Keratinocyte (primary cell): ENCODE measurements around the gene NEUROD2. TPM values are rescaled to one million over a fixed set of nuclear protein-coding genes. Genes with fewer than 3 reads are reported as not detected.

Experiments used
- DNase-seq: peaks from one replicate; pipeline ENCODE4 v3.0.0-alpha.2; 2011; ENCODE audit warnings: low read depth, missing footprints, low spot score
- FAIRE-seq: peaks from 2 replicates; lab custom pipeline; 2011; peaks lifted over from hg19 to GRCh38; lab: Jason Lieb, UNC
- H2AFZ ChIP-seq: 2 replicates; pipeline ENCODE4 v1.6.0; 2012; ENCODE audit warnings: low read length, control low read depth, inconsistent platforms; ENCODE audit not compliant: control insufficient read depth
- H3K27ac ChIP-seq: 2 replicates; pipeline ENCODE4 v1.5.1; 2011; ENCODE audit warnings: low read length; ENCODE audit not compliant: control insufficient read depth, insufficient read depth
- H3K27me3 ChIP-seq: 3 replicates; pipeline ENCODE4 v1.6.0; 2011; ENCODE audit warnings: low read length; ENCODE audit not compliant: control insufficient read depth, insufficient read depth; ENCODE audit errors: extremely low read depth
- H3K36me3 ChIP-seq, 2 experiments: 2 replicates in 1 of 2; 3 replicates in 1 of 2; pipeline ENCODE4 v1.5.1; 2011; ENCODE audit warnings: low read length in 2 of 2, mild to moderate bottlenecking in 1 of 2; ENCODE audit not compliant: control insufficient read depth in 2 of 2, insufficient read depth in 2 of 2; ENCODE audit errors: extremely low read depth in 1 of 2
- H3K4me1 ChIP-seq: 3 replicates; pipeline ENCODE4 v1.5.1; 2011; ENCODE audit warnings: low read length; ENCODE audit not compliant: control insufficient read depth, insufficient read depth; ENCODE audit errors: extremely low read depth
- H3K4me2 ChIP-seq: 3 replicates; pipeline ENCODE4 v1.6.0; 2011; ENCODE audit warnings: low read depth, low read length; ENCODE audit not compliant: control insufficient read depth, insufficient read depth; ENCODE audit errors: extremely low read depth
- H3K4me3 ChIP-seq, 3 experiments: fragments of 200-600 bp in 1 of 3; sonication (generic) in 1 of 3; 2 replicates in 2 of 3; 3 replicates in 1 of 3; pipeline ENCODE4 v1.5.1; 2011 to 2016; ENCODE audit warnings: low read length in 3 of 3, mild to moderate bottlenecking in 3 of 3, control low read depth in 2 of 3, inconsistent platforms in 1 of 3, low read depth in 1 of 3, mixed read lengths in 1 of 3, mixed run types in 1 of 3, moderate library complexity in 1 of 3; ENCODE audit not compliant: control insufficient read depth in 2 of 3, insufficient read depth in 2 of 3; ENCODE audit errors: extremely low read depth in 1 of 3
- H3K79me2 ChIP-seq: 2 replicates; pipeline ENCODE4 v1.6.0; 2012; ENCODE audit warnings: low read length; ENCODE audit not compliant: control insufficient read depth, insufficient read depth
- H3K9ac ChIP-seq: 3 replicates; pipeline ENCODE4 v1.6.0; 2011; ENCODE audit warnings: low read length; ENCODE audit not compliant: control insufficient read depth, insufficient read depth; ENCODE audit errors: extremely low read depth
- H3K9me1 ChIP-seq: 3 replicates; pipeline ENCODE4 v1.6.0; 2011; ENCODE audit warnings: low read length; ENCODE audit not compliant: control insufficient read depth, insufficient read depth; ENCODE audit errors: extremely low read depth
- H3K9me3 ChIP-seq: 2 replicates; pipeline ENCODE4 v1.5.1; 2012; ENCODE audit warnings: low read depth, low read length; ENCODE audit not compliant: control insufficient read depth
- H4K20me1 ChIP-seq: 3 replicates; pipeline ENCODE4 v1.6.0; 2011; ENCODE audit warnings: low read length; ENCODE audit not compliant: control insufficient read depth, insufficient read depth; ENCODE audit errors: extremely low read depth
- CTCF ChIP-seq, 3 experiments: IDR thresholded peaks in 1 of 3; conservative IDR thresholded peaks in 1 of 3; optimal IDR thresholded peaks in 1 of 3; 2 replicates in 2 of 3; 3 replicates in 1 of 3; pipeline versions ENCODE3 to v1.5.1; 2011; ENCODE audit warnings: low read length in 3 of 3, mild to moderate bottlenecking in 3 of 3, moderate library complexity in 2 of 3, control low read depth in 1 of 3, inconsistent platforms in 1 of 3; ENCODE audit not compliant: insufficient read depth in 2 of 3; ENCODE audit errors: extremely low read depth in 1 of 3
- EZH2 ChIP-seq: IDR thresholded peaks from one replicate; pipeline ENCODE4 v1.6.1; 2012; ENCODE audit warnings: inconsistent platforms, mild to moderate bottlenecking, low read length, moderate library complexity
- dilution Hi-C: fragments of 300-500 bp; cut with MboI; formaldehyde crosslinking; loops from one replicate; pipeline ENCODE4 v1.7.0; 2020; ENCODE audit warnings: low sequenced_read_pairs; ENCODE audit not compliant: extremely low pct_ligation_motif_present
- polyA plus RNA-seq, 5 experiments: library from polyadenylated mRNA; depleted of rRNA in 3 of 5; stranded (reverse) in 3 of 5; stranded (forward) in 1 of 5; unstranded in 1 of 5; fragments of >200 nt; gene quantifications; 1 replicate in 1 of 5; 2 replicates in 3 of 5; 3 replicates in 1 of 5; pipeline versions ENCODE4 v1.2.1 to v1.2.3, GENCODE V29; 2011 to 2012; ENCODE audit warnings: missing spikeins in 2 of 5, low read depth in 1 of 5, low replicate concordance in 1 of 5

The NEUROD2 gene
- polyA plus RNA-seq, 1 donor (not counting 4 experiments of a cell fraction or from before 2014, with no cell fraction given) = not detected

GRCh38 chr17:39564211-39564848 lies 43.4 kb downstream of the NEUROD2 start:
- Histone ChIP-seq H3K27ac (no peak overlapping the region), H2AFZ (no peak overlapping the region), H3K4me3 (no peak overlapping the region), H3K9ac (no peak overlapping the region), H3K4me1 (no peaks in the 10 kb centered on the region), H3K4me2 (no peak overlapping the region), H3K9me3 (no peaks in the 10 kb centered on the region), H4K20me1 (no peaks in the 10 kb centered on the region), H3K79me2 (no peaks in the 10 kb centered on the region), H3K27me3 (no peaks in the 10 kb centered on the region), H3K36me3 (peaks cover 0 to 14% of the 10 kb centered on the region in 2 experiments), H3K9me1 (no peaks in the 10 kb centered on the region)
- no peak for DNase-seq
- dilution Hi-C loops = no loop called here
- no peak for TF ChIP-seq EZH2
- no peak for TF ChIP-seq CTCF (optimal IDR thresholded peaks at IDR 0.05 in 1 of 3, IDR thresholded peaks at IDR 0.05 in 1 of 3, conservative IDR thresholded peaks at IDR 0.05 in 1 of 3; ENCODE audit: extremely low read depth in 1 of 3, insufficient read depth in 2 of 3, low read length in 3 of 3)
- no peak for FAIRE-seq

- no peak overlapping the region for H3K27ac ChIP-seq
- no peaks in the 10 kb centered on the region for H3K9me1 ChIP-seq
- TF ChIP-seq CTCF (optimal IDR thresholded peaks at IDR 0.05 in 1 of 3, IDR thresholded peaks at IDR 0.05 in 1 of 3, conservative IDR thresholded peaks at IDR 0.05 in 1 of 3; ENCODE audit: extremely low read depth in 1 of 3, insufficient read depth in 2 of 3, low read length in 3 of 3) = no peak
- no peak for TF ChIP-seq EZH2
- peaks cover 0 to 11% of the 10 kb centered on the region in 2 experiments for H3K36me3 ChIP-seq
- no peaks in the 10 kb centered on the region for H3K4me1 ChIP-seq
- no peak for DNase-seq
- H3K4me3 ChIP-seq = no peak overlapping the region
- no peaks in the 10 kb centered on the region for H4K20me1 ChIP-seq
- no peak overlapping the region for H3K4me2 ChIP-seq
- FAIRE-seq = no peak
- H2AFZ ChIP-seq = no peak overlapping the region
- H3K9me3 ChIP-seq = no peaks in the 10 kb centered on the region
- dilution Hi-C loops = no loop called here
- H3K9ac ChIP-seq = no peak overlapping the region
- no peaks in the 10 kb centered on the region for H3K27me3 ChIP-seq
- H3K79me2 ChIP-seq = no peaks in the 10 kb centered on the region
Measured at GRCh38 chr17:39563476-39563875, 44.2 kb downstream of the NEUROD2 start.
